ENCODE results near the gene SMARCAD1. TPM values are rescaled to one million over a fixed set of nuclear protein-coding genes. Genes with fewer than 3 reads are reported as not detected.

The SMARCAD1 gene
- total RNA-seq, 4 donors from 2014 or later: 13.2 to 26.7 (median 20.8) TPM

GRCh38 chr4:94165256-94165655, 42.4 kb upstream of the SMARCAD1 start:
- no peak for DNase-seq
- Histone ChIP-seq H3K9me3 (peaks cover 0 to 7% (median 0%) of the 10 kb centered on the region in 3 donors), H3K4me1 (no peaks in the 10 kb centered on the region), H3K4me3 (no peak overlapping the region), H3K36me3 (no peaks in the 10 kb centered on the region), H3K27me3 (no peaks in the 10 kb centered on the region), H3K27ac (no peak overlapping the region)
- WGBS, 2 donors: 43 to 55% methylated on average over 3 of the region's 3 CpGs
- TF ChIP-seq CTCF (IDR thresholded peaks at IDR 0.05) (no peak), POLR2A (IDR thresholded peaks at IDR 0.05) (no peak)
- intact Hi-C loops (cut with DNase I): no loop called here

- Histone ChIP-seq H3K36me3 (no peaks in the 10 kb centered on the region), H3K9me3 (peaks cover 0 to 7% (median 0%) of the 10 kb centered on the region in 3 donors), H3K27me3 (no peaks in the 10 kb centered on the region), H3K27ac (no peak overlapping the region), H3K4me3 (no peak overlapping the region), H3K4me1 (no peaks in the 10 kb centered on the region)
- intact Hi-C loops (cut with DNase I): no loop called here
- TF ChIP-seq POLR2A (IDR thresholded peaks at IDR 0.05): no peak
- no peak for TF ChIP-seq CTCF (IDR thresholded peaks at IDR 0.05)
- WGBS, 2 donors: 76 to 100% methylated on average over 2 of the region's 2 CpGs
- DNase-seq: no peak
Observed at GRCh38 chr4:94168321-94168720, 39.3 kb upstream of the SMARCAD1 start.

DNA sequence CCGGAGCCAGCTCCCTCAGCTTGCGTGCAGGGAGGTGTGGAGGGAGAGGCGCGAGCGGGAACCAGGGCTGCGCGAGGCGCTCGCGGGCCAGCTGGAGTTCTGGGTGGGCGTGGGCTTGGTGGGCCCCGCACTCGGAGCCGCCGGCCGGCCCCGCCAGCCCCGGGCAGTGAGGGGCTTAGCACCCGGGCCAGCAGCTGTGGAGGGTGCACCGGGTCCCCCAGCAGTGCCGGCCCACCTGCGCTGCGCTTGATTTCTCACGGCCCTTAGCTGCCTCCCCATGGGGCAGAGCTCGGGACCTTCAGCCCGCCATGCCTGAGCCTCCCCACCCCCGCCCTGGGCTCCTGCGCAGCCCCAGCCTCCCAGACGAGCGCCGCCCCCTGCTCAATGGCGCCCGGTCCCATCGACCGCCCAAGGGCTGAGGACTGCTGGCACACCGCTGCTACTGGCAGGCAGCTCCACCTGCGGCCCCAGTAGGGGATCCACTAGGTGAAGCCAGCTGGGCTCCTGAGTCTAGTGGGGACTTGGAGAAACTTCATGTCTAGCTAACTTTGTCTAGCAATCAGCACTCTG, 37.8 kb upstream of the SMARCAD1 start:
- Histone ChIP-seq H3K36me3 (no peaks in the 10 kb centered on the region), H3K9me3 (peaks cover 0 to 7% (median 0%) of the 10 kb centered on the region in 3 donors), H3K4me1 (no peaks in the 10 kb centered on the region), H3K27ac (no peak overlapping the region), H3K27me3 (no peaks in the 10 kb centered on the region), H3K4me3 (no peak overlapping the region)
- TF ChIP-seq POLR2A (IDR thresholded peaks at IDR 0.05) (no peak), CTCF (IDR thresholded peaks at IDR 0.05) (no peak)
- DNase-seq: no peak
- no CpG with 5 or more reads among the region's 37 CpGs for WGBS, 2 donors
- intact Hi-C loops (cut with DNase I): no loop called here

- Histone ChIP-seq H3K36me3 (no peaks in the 10 kb centered on the region), H3K4me1 (no peaks in the 10 kb centered on the region), H3K9me3 (peaks cover 0 to 7% (median 0%) of the 10 kb centered on the region in 3 donors), H3K27ac (no peak overlapping the region), H3K27me3 (no peaks in the 10 kb centered on the region), H3K4me3 (no peak overlapping the region)
- TF ChIP-seq POLR2A (IDR thresholded peaks at IDR 0.05): no peak
- TF ChIP-seq CTCF (IDR thresholded peaks at IDR 0.05): peak in 1 of 6 experiments; percentile 17
- no peak for DNase-seq
- intact Hi-C loops (cut with DNase I): no loop called here
- 73 to 78% methylated on average over 4 of the region's 4 CpGs for WGBS, 2 donors
Observed at GRCh38 chr4:94171616-94172015, 36.0 kb upstream of the SMARCAD1 start.

- H3K4me3 ChIP-seq: no peak overlapping the region
Observed at GRCh38 chr4:94175553-94176261, 32.0 kb upstream of the SMARCAD1 start.

More at GRCh38 chr4:94175553-94176261, 32.0 kb upstream of the SMARCAD1 start:
- intact Hi-C loops (cut with DNase I): no loop called here
- H3K9me3 ChIP-seq: no peaks in the 10 kb centered on the region
- 67 to 76% methylated on average over 6 of the region's 6 CpGs for WGBS, 2 donors
- no peaks in the 10 kb centered on the region for H3K4me1 ChIP-seq
- TF ChIP-seq CTCF (IDR thresholded peaks at IDR 0.05) (no peak), POLR2A (IDR thresholded peaks at IDR 0.05) (no peak)
- no peaks in the 10 kb centered on the region for H3K27me3 ChIP-seq
- no peak for DNase-seq
- no peak overlapping the region for H3K27ac ChIP-seq
- no peaks in the 10 kb centered on the region for H3K36me3 ChIP-seq
